OCI-LY1 (cell line): ENCODE results near the gene UBLCP1.

Experiments
- CTCF ChIP-seq: fragments of 200-600 bp; sonication (generic), shearing (Covaris generic); IDR thresholded peaks from 2 replicates; pipeline ENCODE4 v1.5.1; 2017; ENCODE audit warnings: mild to moderate bottlenecking, antibody characterized with exemption, low read length, moderate library complexity, mixed read lengths
- EZH2 ChIP-seq: fragments of 200-600 bp; sonication (generic), shearing (Covaris generic); IDR thresholded peaks from 2 replicates; pipeline ENCODE4 v1.8.0; 2017; ENCODE audit warnings: borderline replicate concordance, mixed run types, mild to moderate bottlenecking, antibody characterized with exemption, low read length, moderate library complexity, mixed read lengths

- TF ChIP-seq EZH2: no peak
- no peak for TF ChIP-seq CTCF
These were observed 45.9 kb upstream of the UBLCP1 start for GRCh38 chr5:159217236-159217635.
